GM12864 (cell line): Measurements from ENCODE around the gene REG1B.

Experiments
- DNase-seq: peaks from one replicate; pipeline ENCODE4 v3.0.0-alpha.2; 2011; ENCODE audit warnings: low read depth
- H3K4me3 ChIP-seq: 2 replicates; pipeline ENCODE4 v1.5.1; 2011; ENCODE audit warnings: mild to moderate bottlenecking, low read depth, low read length, control low read depth
- TF ChIP-seq, protein P1 (sequence below): IDR thresholded peaks from 2 replicates; pipeline ENCODE4 v1.5.1; 2011; ENCODE audit warnings: low read depth, mild to moderate bottlenecking, moderate library complexity, low read length, control low read depth, inconsistent platforms; ENCODE audit errors: missing control alignments

REG1B gene, protein sequence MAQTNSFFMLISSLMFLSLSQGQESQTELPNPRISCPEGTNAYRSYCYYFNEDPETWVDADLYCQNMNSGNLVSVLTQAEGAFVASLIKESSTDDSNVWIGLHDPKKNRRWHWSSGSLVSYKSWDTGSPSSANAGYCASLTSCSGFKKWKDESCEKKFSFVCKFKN

DNA sequence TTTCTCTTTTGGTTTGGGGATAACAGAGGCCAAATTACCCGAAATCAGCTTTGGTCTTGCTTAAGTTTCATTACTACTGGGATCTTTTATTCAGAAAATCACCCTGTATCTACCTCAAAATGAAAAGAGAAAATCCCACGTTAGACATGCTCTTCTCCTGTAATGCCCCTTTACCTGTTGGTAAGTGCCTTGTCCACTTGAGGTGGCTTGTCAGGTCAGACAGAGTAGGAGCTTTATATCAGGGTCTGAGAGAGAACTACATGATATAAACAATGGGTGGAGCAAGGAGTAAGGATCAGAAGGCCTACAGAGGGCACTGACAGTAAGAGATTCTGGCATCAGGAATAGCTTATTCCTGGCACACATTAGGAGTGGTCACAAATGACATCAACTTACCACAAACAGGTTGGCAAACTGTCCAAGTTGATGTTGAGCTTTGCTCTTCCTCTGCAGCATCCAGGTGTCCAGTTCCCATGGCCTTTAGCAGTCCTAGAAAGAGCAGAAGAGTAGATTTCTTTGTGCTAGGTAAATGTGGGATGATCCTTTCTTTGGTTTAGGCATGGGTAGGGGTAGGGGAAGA lies at the start of gene REG1B:
TSS of gene REG1B (minus strand) at position 209 of the 580 bp plus-strand sequence. CDS start 381 bp downstream, outside the sequence.
- TF ChIP-seq, protein P1, sequence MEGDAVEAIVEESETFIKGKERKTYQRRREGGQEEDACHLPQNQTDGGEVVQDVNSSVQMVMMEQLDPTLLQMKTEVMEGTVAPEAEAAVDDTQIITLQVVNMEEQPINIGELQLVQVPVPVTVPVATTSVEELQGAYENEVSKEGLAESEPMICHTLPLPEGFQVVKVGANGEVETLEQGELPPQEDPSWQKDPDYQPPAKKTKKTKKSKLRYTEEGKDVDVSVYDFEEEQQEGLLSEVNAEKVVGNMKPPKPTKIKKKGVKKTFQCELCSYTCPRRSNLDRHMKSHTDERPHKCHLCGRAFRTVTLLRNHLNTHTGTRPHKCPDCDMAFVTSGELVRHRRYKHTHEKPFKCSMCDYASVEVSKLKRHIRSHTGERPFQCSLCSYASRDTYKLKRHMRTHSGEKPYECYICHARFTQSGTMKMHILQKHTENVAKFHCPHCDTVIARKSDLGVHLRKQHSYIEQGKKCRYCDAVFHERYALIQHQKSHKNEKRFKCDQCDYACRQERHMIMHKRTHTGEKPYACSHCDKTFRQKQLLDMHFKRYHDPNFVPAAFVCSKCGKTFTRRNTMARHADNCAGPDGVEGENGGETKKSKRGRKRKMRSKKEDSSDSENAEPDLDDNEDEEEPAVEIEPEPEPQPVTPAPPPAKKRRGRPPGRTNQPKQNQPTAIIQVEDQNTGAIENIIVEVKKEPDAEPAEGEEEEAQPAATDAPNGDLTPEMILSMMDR, result no peak
- DNase-seq, result no peak
- no peak within 1 kb of the TSS for H3K4me3 ChIP-seq

GRCh38 chr2:79131687-79132086 lies 43.9 kb upstream of the REG1B start:
- TF ChIP-seq, protein P1, result no peak
- DNase-seq, result no peak
- no peak overlapping the region for H3K4me3 ChIP-seq

GRCh38 chr2:79129804-79130203 lies 42.0 kb upstream of the REG1B start:
- DNase-seq, result no peak
- TF ChIP-seq, protein P1, result no peak
- no peak overlapping the region for H3K4me3 ChIP-seq

DNA sequence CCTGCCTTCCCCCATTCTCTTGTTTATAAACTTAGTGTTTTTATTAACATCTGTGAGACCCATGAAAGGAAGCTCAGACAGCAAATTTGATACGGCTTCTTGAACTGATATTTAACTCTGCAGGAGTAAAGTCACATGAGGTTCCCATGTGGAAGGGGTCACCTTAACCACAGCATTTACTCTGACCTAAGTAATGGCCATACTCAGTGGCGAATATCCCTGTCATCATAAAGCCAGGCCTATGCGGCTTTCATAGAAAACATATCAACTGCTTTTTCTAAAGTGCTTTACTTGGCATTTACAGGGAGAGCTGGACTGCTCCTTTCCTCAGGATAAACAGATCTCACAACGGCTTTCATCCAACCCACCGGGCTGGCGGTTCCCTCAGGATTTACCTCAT lies 41.5 kb upstream of the REG1B start:
- DNase-seq, result no peak
- TF ChIP-seq, protein P1, result no peak
- H3K4me3 ChIP-seq, result no peak overlapping the region

- TF ChIP-seq, protein P1, result no peak
- no peak overlapping the region for H3K4me3 ChIP-seq
- DNase-seq, result no peak
These were observed 40.6 kb upstream of the REG1B start for GRCh38 chr2:79128406-79128805.

- TF ChIP-seq, protein P1, result no peak
- no peak for DNase-seq
These were observed 37.9 kb upstream of the REG1B start for GRCh38 chr2:79125721-79125985.

More at GRCh38 chr2:79125721-79125985, 37.9 kb upstream of the REG1B start:
- no peak overlapping the region for H3K4me3 ChIP-seq
